Ishikawa (cell line): ENCODE measurements around the gene DEPDC5.

Experiments used
- EP300 ChIP-seq: IDR thresholded peaks from 2 replicates; pipeline ENCODE4 v1.6.1; 2012; ENCODE audit warnings: borderline replicate concordance
- RAD21 ChIP-seq: IDR thresholded peaks from 2 replicates; pipeline ENCODE4 v1.6.1; 2012; ENCODE audit warnings: low read depth
- TAF1 ChIP-seq: IDR thresholded peaks from 2 replicates; pipeline ENCODE4 v1.6.1; 2012; ENCODE audit warnings: low read depth, mild to moderate bottlenecking
- TEAD4 ChIP-seq: IDR thresholded peaks from 2 replicates; pipeline ENCODE4 v1.6.1; 2012
- YY1 ChIP-seq: IDR thresholded peaks from 2 replicates; pipeline ENCODE4 v1.6.1; 2012; ENCODE audit warnings: low read depth
- TF ChIP-seq, protein P1 (sequence below): IDR thresholded peaks from 2 replicates; pipeline ENCODE4 v1.6.1; 2012; ENCODE audit warnings: low read depth, mild to moderate bottlenecking

- TF ChIP-seq RAD21 (no peak), EP300 (no peak), TEAD4 (no peak), TAF1 (no peak), YY1 (no peak)
- TF ChIP-seq, protein P1, sequence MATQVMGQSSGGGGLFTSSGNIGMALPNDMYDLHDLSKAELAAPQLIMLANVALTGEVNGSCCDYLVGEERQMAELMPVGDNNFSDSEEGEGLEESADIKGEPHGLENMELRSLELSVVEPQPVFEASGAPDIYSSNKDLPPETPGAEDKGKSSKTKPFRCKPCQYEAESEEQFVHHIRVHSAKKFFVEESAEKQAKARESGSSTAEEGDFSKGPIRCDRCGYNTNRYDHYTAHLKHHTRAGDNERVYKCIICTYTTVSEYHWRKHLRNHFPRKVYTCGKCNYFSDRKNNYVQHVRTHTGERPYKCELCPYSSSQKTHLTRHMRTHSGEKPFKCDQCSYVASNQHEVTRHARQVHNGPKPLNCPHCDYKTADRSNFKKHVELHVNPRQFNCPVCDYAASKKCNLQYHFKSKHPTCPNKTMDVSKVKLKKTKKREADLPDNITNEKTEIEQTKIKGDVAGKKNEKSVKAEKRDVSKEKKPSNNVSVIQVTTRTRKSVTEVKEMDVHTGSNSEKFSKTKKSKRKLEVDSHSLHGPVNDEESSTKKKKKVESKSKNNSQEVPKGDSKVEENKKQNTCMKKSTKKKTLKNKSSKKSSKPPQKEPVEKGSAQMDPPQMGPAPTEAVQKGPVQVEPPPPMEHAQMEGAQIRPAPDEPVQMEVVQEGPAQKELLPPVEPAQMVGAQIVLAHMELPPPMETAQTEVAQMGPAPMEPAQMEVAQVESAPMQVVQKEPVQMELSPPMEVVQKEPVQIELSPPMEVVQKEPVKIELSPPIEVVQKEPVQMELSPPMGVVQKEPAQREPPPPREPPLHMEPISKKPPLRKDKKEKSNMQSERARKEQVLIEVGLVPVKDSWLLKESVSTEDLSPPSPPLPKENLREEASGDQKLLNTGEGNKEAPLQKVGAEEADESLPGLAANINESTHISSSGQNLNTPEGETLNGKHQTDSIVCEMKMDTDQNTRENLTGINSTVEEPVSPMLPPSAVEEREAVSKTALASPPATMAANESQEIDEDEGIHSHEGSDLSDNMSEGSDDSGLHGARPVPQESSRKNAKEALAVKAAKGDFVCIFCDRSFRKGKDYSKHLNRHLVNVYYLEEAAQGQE: no peak
Measured at GRCh38 chr22:31948002-31948401, 194.2 kb downstream of the DEPDC5 start.
